Neuronal stem cell (in vitro differentiated cells): Measurements from ENCODE around the gene RGMB.

Source experiments
- DNase-seq: peaks from one replicate; pipeline ENCODE4 v3.0.0-alpha.2; 2013; ENCODE audit warnings: low spot score
- H2AFZ ChIP-seq: one replicate; pipeline ENCODE4 v1.6.1; 2013; ENCODE audit warnings: mild to moderate bottlenecking, low read length, inconsistent platforms
- H2AK5ac ChIP-seq: 2 replicates; pipeline ENCODE4 v1.6.1; 2013; ENCODE audit warnings: low read depth, mild to moderate bottlenecking, inconsistent platforms, low read length, moderate library complexity, mixed read lengths
- H2BK120ac ChIP-seq: 2 replicates; pipeline ENCODE4 v1.6.1; 2013; ENCODE audit warnings: low read depth, mild to moderate bottlenecking, inconsistent platforms, low read length, moderate library complexity, mixed read lengths
- H2BK12ac ChIP-seq: one replicate; pipeline ENCODE4 v1.6.1; 2013; ENCODE audit warnings: low read length, inconsistent platforms
- H2BK15ac ChIP-seq: 2 replicates; pipeline ENCODE4 v1.6.1; 2013; ENCODE audit warnings: mild to moderate bottlenecking, low read length, inconsistent platforms, mixed read lengths
- H2BK5ac ChIP-seq: one replicate; pipeline ENCODE4 v1.6.1; 2013; ENCODE audit warnings: inconsistent platforms, mild to moderate bottlenecking, low read length, moderate library complexity
- H3K14ac ChIP-seq: one replicate; pipeline ENCODE4 v1.6.1; 2013; ENCODE audit warnings: low read length, inconsistent platforms
- H3K18ac ChIP-seq: 2 replicates; pipeline ENCODE4 v1.6.1; 2013; ENCODE audit warnings: low read length, inconsistent platforms
- H3K23ac ChIP-seq: 2 replicates; pipeline ENCODE4 v1.6.1; 2013; ENCODE audit warnings: low read depth, mild to moderate bottlenecking, mixed read lengths, low read length, inconsistent platforms; ENCODE audit not compliant: poor library complexity
- H3K27ac ChIP-seq: replicated peaks from 3 replicates; pipeline ENCODE4 v1.5.1; 2013; ENCODE audit warnings: low read length, inconsistent platforms
- H3K27me3 ChIP-seq, 3 experiments: 2 replicates each; pipeline ENCODE4 v1.6.1; 2013; ENCODE audit warnings: low read length in 3 of 3, mild to moderate bottlenecking in 2 of 3, inconsistent platforms in 1 of 3, low read depth in 1 of 3, mixed read lengths in 1 of 3, moderate library complexity in 1 of 3; ENCODE audit not compliant: control insufficient read depth in 3 of 3, insufficient read depth in 3 of 3
- H3K36me3 ChIP-seq, 2 donors: replicated peaks in 1 of 2; 2 replicates each; pipeline ENCODE4 v1.6.1; 2013; ENCODE audit warnings: low read length in 2 of 2; ENCODE audit not compliant: control insufficient read depth in 2 of 2, insufficient read depth in 2 of 2
- H3K4ac ChIP-seq: 2 replicates; pipeline ENCODE4 v1.6.1; 2013; ENCODE audit warnings: inconsistent platforms, mild to moderate bottlenecking, low read length, moderate library complexity
- H3K4me1 ChIP-seq, 2 donors: 1 replicate in 1 of 2; 2 replicates in 1 of 2; pipeline ENCODE4 v1.6.1; 2013; ENCODE audit warnings: low read length in 2 of 2, low read depth in 1 of 2; ENCODE audit not compliant: control insufficient read depth in 2 of 2, insufficient read depth in 1 of 2
- H3K4me2 ChIP-seq: one replicate; pipeline ENCODE4 v1.6.1; 2013; ENCODE audit warnings: mild to moderate bottlenecking, low read length, inconsistent platforms; ENCODE audit not compliant: insufficient read depth, poor library complexity, severe bottlenecking
- H3K4me3 ChIP-seq, 2 donors: 2 replicates each; pipeline ENCODE4 v1.5.1; 2013; ENCODE audit warnings: low read length in 2 of 2, mild to moderate bottlenecking in 2 of 2, inconsistent platforms in 1 of 2, moderate library complexity in 1 of 2
- H3K79me1 ChIP-seq: one replicate; pipeline ENCODE4 v1.6.1; 2013; ENCODE audit warnings: low read depth, mild to moderate bottlenecking, inconsistent platforms, low read length, moderate library complexity
- H3K9ac ChIP-seq: one replicate; pipeline ENCODE4 v1.6.1; 2013; ENCODE audit warnings: mild to moderate bottlenecking, low read depth, low read length, inconsistent platforms; ENCODE audit not compliant: poor library complexity
- H3K9me3 ChIP-seq, 2 donors: replicated peaks in 1 of 2; 2 replicates each; pipeline versions ENCODE3 to v1.6.1; 2013; ENCODE audit warnings: low read length in 2 of 2, mild to moderate bottlenecking in 2 of 2, inconsistent platforms in 1 of 2, low read depth in 1 of 2, mixed read lengths in 1 of 2, moderate library complexity in 1 of 2; ENCODE audit not compliant: control insufficient read depth in 2 of 2, insufficient read depth in 1 of 2
- H4K8ac ChIP-seq: one replicate; pipeline ENCODE4 v1.6.1; 2013; ENCODE audit warnings: low read depth, mild to moderate bottlenecking, inconsistent platforms, low read length, moderate library complexity
- H4K91ac ChIP-seq: one replicate; pipeline ENCODE4 v1.6.1; 2013; ENCODE audit warnings: low read length, low read depth, mild to moderate bottlenecking, inconsistent platforms; ENCODE audit not compliant: poor library complexity
- WGBS, 2 donors: extraction: QIAGEN DNeasy Blood & Tissue Kit; methylation state at CpG; one replicate each; pipeline ENCODE4 v1.1.7; 2013; ENCODE audit warnings: missing lambda C conversion rate in 2 of 2, mixed read lengths in 1 of 2; ENCODE audit not compliant: insufficient read length in 2 of 2, insufficient replicate concordance in 1 of 2; ENCODE audit errors: extremely low coverage in 2 of 2; 5-methylcytosine and 5-hydroxymethylcytosine counted together

RGMB gene

DNA sequence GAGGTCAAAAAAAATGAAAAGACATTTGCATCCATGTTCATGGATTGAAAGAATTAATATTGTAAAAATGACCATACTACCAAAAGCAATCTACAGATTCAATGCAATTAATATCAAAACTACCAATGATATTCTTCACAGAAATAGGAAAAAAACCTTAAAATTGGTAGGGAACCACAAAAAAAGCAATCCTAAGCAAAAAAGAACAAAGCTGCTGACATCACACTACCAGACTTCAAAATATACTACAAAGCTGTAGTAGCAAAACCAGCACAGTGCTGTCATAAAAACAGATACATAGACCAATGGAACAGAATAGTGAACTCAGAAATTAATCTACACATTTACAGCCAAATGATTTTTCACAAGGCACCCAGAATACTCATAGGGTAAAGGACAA, 34.3 kb downstream of the RGMB start:
- no peaks in the 10 kb centered on the region for H3K36me3 ChIP-seq
- no peaks in the 10 kb centered on the region for H3K4me1 ChIP-seq
- H3K18ac ChIP-seq: no peak overlapping the region
- H3K27ac ChIP-seq: no peak overlapping the region
- H3K9ac ChIP-seq: no peak overlapping the region
- no peak overlapping the region for H4K8ac ChIP-seq
- H2BK5ac ChIP-seq: no peak overlapping the region
- no peak overlapping the region for H3K23ac ChIP-seq
- no peak overlapping the region for H3K4me3 ChIP-seq
- H3K79me1 ChIP-seq: no peaks in the 10 kb centered on the region
- no peaks in the 10 kb centered on the region for H3K27me3 ChIP-seq
- H2AK5ac ChIP-seq: no peak overlapping the region
- no peak overlapping the region for H2BK120ac ChIP-seq
- H3K14ac ChIP-seq: no peak overlapping the region
- no peak for DNase-seq
- no peak overlapping the region for H3K4me2 ChIP-seq
- H3K4ac ChIP-seq: no peak overlapping the region
- H2BK15ac ChIP-seq: no peak overlapping the region
- H2AFZ ChIP-seq: no peak overlapping the region
- peaks cover 4 to 20% of the 10 kb centered on the region in 2 donors for H3K9me3 ChIP-seq
- no peak overlapping the region for H4K91ac ChIP-seq
- no peak overlapping the region for H2BK12ac ChIP-seq

DNA sequence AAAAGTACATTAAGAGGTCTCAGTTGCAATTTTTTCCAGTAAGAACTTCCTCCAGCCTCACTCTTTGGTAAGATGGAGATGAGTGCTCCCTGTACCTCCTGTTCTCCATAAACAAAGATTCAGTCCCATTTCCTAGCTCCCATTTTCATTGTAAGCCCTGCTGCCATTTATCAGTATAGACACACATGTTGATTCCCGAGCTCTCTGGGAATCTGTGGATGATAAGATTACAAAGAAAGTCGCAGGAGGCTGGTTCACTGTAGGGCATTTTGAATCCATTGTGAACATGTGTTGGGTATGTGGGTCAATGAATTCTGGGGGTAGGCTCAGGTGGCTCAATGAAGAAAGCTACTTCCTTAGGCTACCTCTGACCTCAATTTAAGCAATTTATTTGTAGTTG, 36.7 kb downstream of the RGMB start:
- no peak overlapping the region for H2BK120ac ChIP-seq
- H3K18ac ChIP-seq: no peak overlapping the region
- H2BK15ac ChIP-seq: no peak overlapping the region
- no peak for DNase-seq
- H3K14ac ChIP-seq: no peak overlapping the region
- no peak overlapping the region for H4K8ac ChIP-seq
- H3K4me2 ChIP-seq: no peak overlapping the region
- no peak overlapping the region for H3K4me3 ChIP-seq
- H3K27me3 ChIP-seq: no peaks in the 10 kb centered on the region
- no peaks in the 10 kb centered on the region for H3K4me1 ChIP-seq
- H3K27ac ChIP-seq: no peak overlapping the region
- no peak overlapping the region for H4K91ac ChIP-seq
- H3K4ac ChIP-seq: no peak overlapping the region
- H3K79me1 ChIP-seq: no peaks in the 10 kb centered on the region
- H2AFZ ChIP-seq: no peak overlapping the region
- H2AK5ac ChIP-seq: no peak overlapping the region
- no CpG with 5 or more reads among the region's 2 CpGs for WGBS, 2 donors
- H3K36me3 ChIP-seq: no peaks in the 10 kb centered on the region
- H3K23ac ChIP-seq: no peak overlapping the region
- peaks cover 2 to 16% of the 10 kb centered on the region in 2 donors for H3K9me3 ChIP-seq
- no peak overlapping the region for H2BK12ac ChIP-seq
- H2BK5ac ChIP-seq: no peak overlapping the region
- H3K9ac ChIP-seq: no peak overlapping the region

DNA sequence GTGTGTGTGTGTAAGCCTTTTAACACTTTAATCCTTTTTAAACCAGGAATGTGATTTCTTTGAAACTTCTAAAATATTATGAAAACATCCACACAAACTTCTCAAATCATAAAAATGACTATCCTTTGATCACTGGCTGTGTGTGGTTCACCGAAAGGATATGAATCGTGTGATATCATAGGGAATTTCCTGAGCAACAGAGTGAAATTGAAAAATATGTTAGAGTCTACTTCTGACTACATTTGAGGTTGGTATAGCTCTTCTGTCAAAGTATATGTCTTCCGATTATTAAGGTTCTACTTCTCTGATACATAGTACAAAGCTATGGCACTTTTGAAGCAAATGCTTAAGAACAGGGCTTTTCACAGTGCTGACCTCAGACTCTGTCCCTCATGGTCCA, 40.3 kb downstream of the RGMB start:
- no peak overlapping the region for H4K8ac ChIP-seq
- H3K36me3 ChIP-seq: no peaks in the 10 kb centered on the region
- WGBS, 2 donors: no CpG with 5 or more reads among the region's 3 CpGs
- H2AK5ac ChIP-seq: no peak overlapping the region
- no peaks in the 10 kb centered on the region for H3K27me3 ChIP-seq
- H3K9me3 ChIP-seq: peaks cover 0 to under 1% of the 10 kb centered on the region in 2 donors
- no peak overlapping the region for H3K18ac ChIP-seq
- H3K4ac ChIP-seq: no peak overlapping the region
- H4K91ac ChIP-seq: no peak overlapping the region
- H2BK5ac ChIP-seq: no peak overlapping the region
- H2BK12ac ChIP-seq: no peak overlapping the region
- no peak overlapping the region for H3K27ac ChIP-seq
- H3K4me3 ChIP-seq: no peak overlapping the region
- no peak overlapping the region for H3K4me2 ChIP-seq
- H3K23ac ChIP-seq: no peak overlapping the region
- no peaks in the 10 kb centered on the region for H3K79me1 ChIP-seq
- no peak overlapping the region for H2BK15ac ChIP-seq
- no peak overlapping the region for H2BK120ac ChIP-seq
- no peak overlapping the region for H3K9ac ChIP-seq
- no peaks in the 10 kb centered on the region for H3K4me1 ChIP-seq
- DNase-seq: no peak
- no peak overlapping the region for H2AFZ ChIP-seq
- H3K14ac ChIP-seq: no peak overlapping the region

DNA sequence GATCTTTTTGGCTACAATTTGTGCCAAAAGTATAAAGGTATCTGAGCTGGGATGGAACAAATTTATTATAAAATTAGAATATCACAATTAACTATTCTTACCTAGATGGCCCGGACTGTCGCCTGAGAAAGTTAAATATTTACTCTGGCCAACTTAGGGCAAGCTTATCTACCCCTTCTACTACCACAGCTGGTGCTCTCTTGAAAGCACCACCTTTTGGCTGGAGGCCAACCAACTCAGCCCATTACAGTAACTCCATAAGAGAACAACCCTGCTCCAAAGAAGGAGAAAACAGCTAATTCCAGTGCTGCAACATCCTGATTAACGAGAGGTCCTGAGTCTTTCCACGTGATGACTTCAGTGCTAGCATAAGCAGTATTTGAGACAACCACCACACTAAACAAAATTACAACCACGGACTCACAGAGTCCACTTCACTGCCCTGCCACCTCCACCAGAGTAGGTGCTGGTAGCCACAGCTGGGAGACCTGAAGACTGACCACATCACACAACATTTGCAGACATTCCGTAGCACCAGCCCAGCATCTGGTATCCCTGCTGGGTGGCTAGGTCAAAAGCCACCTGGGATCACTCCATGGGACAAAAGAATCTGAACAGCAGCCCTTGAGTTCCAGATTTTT, 43.2 kb downstream of the RGMB start:
- Histone ChIP-seq H3K36me3 (no peaks in the 10 kb centered on the region), H2BK12ac (no peak overlapping the region), H2BK5ac (no peak overlapping the region), H3K79me1 (no peaks in the 10 kb centered on the region), H3K4me1 (no peaks in the 10 kb centered on the region), H3K9me3 (peaks cover 0 to 5% of the 10 kb centered on the region in 2 donors), H3K4me2 (no peak overlapping the region), H3K4ac (no peak overlapping the region), H2BK15ac (no peak overlapping the region), H3K23ac (no peak overlapping the region), H3K27ac (no peak overlapping the region), H3K14ac (no peak overlapping the region), H4K8ac (no peak overlapping the region), H3K18ac (no peak overlapping the region), H4K91ac (no peak overlapping the region), H3K9ac (no peak overlapping the region), H3K27me3 (no peaks in the 10 kb centered on the region), H2AK5ac (no peak overlapping the region), H3K4me3 (no peak overlapping the region), H2AFZ (no peak overlapping the region), H2BK120ac (no peak overlapping the region)
- no peak for DNase-seq
- no CpG with 5 or more reads among the region's 6 CpGs for WGBS, 2 donors
